ENCODE results near the gene PIP5K1B. TPM values are rescaled to one million over a fixed set of nuclear protein-coding genes. Genes with fewer than 3 reads are reported as not detected.

Gene PIP5K1B
- total RNA-seq, 1 donor from 2014 or later = 5.0 TPM

GRCh38 chr9:68859347-68859746 is 154.3 kb downstream of the PIP5K1B start:
- no peak for DNase-seq

DNA sequence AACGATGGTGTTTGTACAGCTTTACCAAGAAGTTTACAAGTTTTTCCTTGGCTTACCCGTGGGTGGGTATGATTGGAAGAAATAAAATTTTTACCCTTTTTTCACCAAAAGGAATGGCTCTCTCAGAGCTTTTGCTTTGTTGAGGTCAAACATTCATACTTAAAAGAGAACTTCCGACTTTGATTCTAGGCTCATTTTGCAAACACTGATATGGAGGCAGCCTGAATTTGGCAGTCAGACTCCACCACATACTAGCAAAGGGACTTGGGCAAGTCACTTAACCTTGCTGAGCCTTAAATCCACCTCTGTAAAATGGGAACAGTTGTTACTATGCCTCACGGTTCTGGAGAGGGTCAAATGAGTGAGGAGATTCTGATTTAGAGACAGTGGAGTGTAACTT is 155.4 kb downstream of the PIP5K1B start:
- no peak for DNase-seq

GRCh38 chr9:68861436-68861835 is 156.4 kb downstream of the PIP5K1B start:
- no peak for DNase-seq

DNA sequence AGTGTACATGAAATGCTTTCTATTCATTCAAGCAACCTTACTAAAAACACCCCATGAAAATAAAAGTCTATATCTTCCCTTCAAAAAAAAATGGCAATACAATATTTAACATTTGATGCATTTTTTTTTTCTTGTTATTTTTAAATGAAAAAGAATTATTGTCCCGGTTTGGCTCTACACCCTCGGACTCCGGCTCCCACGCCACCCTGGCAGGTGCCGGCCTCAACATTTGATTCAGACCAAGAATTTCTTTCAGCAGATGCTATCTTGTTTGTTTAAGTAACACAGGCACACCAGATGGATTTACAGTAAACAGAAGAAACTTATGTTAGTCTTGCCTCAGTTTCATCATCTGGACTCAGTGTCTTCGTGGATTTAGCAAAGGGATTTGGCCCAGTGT is 162.0 kb downstream of the PIP5K1B start:
- DNase-seq = no peak

DNA sequence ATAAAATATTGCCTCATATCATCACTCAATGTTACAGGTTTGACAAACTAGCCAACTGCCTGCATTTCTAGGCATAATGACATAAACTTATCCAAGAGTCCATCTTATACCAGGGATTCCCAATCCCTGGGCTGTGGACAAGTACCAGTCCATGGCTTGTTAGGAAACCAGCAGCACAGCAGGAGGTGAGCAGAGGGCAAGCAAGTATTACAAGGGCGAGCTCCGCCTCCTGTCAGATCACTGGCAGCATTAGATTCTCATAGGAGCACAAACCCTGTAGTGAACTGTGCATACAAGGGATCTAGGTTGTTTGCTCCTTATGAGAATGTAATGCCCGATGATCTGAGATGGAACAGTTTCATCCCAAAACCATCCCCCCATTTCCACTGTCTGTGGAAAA is 164.0 kb downstream of the PIP5K1B start:
- no peak for DNase-seq

- DNase-seq = no peak
Measured at GRCh38 chr9:68870086-68870485, 165.0 kb downstream of the PIP5K1B start.

- DNase-seq = no peak
Measured at GRCh38 chr9:68871236-68871635, 166.2 kb downstream of the PIP5K1B start.

- DNase-seq = no peak
Measured at GRCh38 chr9:68872026-68872501, 167.0 kb downstream of the PIP5K1B start.

GRCh38 chr9:68873179-68873578 is 168.1 kb downstream of the PIP5K1B start:
- no peak for DNase-seq

GRCh38 chr9:68876273-68876672 is 171.2 kb downstream of the PIP5K1B start:
- DNase-seq = no peak

GRCh38 chr9:68876681-68877080 is 171.6 kb downstream of the PIP5K1B start:
- DNase-seq = no peak

DNA sequence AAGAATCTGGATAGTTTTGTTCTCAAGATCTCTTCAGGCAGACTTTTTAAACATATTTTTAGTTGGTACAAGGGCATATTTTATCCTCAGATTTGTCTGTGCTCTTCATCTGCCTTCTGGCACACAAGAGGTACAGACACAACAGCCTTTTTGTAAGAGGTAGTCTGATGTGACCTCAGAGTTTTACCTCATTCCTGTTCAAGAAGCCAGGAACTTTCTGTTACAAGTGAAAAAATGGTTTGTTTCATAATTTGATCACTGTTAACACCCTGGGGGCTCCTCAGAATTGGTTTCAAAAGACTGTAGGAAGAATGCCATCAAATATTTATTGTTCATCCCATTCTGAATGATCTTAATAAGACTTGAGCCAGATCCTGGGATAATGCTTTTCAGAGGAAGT is 172.2 kb downstream of the PIP5K1B start:
- no peak for DNase-seq

DNA sequence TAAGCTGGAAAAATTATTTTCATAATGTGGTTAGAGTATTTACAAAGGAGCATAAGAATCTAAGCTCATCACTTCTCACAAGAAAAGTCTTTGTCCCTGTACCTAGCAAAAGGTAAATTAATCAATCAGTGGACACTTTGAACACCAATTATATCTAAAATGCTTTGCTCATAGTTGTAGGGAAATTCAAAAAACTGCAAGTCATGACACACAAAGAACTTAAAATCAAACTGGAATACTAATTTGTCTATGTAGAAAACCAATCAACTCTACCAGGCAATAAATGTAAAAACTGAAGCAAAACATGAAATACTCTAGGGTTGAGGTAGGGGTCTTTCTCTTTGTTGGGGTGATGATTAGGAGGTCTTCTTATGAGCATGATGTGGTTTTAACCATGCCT is 173.4 kb downstream of the PIP5K1B start:
- DNase-seq = no peak

GRCh38 chr9:68883224-68883623 is 178.2 kb downstream of the PIP5K1B start:
- no peak for DNase-seq

- DNase-seq = no peak
Measured at GRCh38 chr9:68887232-68887631, 182.2 kb downstream of the PIP5K1B start.

- DNase-seq = no peak
Measured at GRCh38 chr9:68894502-68894901, 189.5 kb downstream of the PIP5K1B start.

GRCh38 chr9:68895741-68896478 is 190.9 kb downstream of the PIP5K1B start:
- DNase-seq = no peak

DNA sequence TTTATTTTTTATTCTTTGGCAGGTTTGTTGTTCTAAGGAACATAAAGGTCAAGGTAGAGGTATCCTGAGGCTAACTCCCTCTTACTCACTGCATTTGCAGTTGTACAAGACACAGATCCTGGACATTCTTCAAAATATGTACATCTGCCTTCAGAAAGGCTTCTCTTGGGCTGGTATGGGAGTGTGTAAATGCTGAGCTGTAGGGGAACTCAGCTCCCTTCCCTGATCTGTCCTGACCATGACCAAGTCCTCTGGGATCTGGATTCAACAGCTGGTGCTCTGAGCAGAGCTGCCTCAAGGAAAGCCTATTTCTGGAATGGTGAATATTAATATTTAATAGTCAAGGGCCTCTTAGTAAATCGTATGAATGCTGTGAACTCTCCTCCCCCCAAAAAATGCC is 191.4 kb downstream of the PIP5K1B start:
- DNase-seq = no peak

- no peak for DNase-seq
Measured at GRCh38 chr9:68897577-68898145, 192.6 kb downstream of the PIP5K1B start.

DNA sequence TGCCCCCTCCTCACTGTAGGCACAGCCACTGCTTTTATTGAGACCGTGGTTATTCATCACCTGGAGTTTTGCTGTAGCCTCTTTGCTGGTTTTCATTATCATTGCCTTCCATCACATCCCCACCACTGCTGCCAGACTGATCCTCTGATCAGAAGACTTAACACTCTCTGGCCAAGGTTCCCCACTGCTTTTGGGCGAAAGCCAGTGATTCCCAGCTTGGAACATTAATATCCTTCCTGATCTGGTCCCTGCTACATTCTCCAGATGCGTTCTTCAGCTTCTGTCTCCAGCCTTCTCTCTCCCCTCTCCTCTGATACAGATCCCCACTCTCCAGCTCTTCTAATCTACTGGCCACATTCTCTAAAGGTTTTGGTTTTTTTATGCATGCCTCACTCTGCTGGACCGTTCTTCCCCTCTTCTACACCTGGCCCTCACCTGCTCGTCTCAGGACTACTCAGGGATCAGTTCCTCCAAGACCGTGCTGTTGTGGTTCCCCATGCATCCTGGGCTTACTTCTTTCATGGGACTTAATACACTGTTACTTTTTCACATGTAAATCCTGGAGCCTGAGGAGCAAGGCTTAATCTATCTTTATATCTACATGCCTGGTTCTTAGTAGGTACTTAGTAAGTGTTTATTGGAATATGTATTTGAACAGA is 193.9 kb downstream of the PIP5K1B start:
- no peak for DNase-seq

GRCh38 chr9:68904454-68904853 is 199.4 kb downstream of the PIP5K1B start:
- DNase-seq = no peak

GRCh38 chr9:68905129-68905528 is 200.1 kb downstream of the PIP5K1B start:
- no peak for DNase-seq

DNA sequence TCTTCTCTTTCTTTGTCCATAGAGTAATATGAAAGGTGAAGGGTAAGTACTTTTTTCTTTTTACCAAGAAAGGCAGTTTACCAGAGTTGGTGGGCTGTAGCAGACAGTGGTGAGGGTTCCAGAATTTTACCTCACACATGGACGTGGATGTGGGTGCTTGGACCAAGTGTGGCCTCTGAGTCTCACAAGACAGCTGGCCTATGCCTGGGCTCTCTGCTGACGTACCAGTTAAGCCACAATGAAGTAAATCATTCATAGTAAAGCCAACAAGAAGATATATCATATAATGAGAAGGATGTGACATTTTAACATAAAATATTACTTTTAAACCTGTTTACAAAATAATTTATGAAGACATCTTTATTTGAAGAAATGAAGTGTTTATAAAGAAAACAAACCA is 202.9 kb downstream of the PIP5K1B start:
- DNase-seq = no peak

GRCh38 chr9:68912561-68912960 is 207.5 kb downstream of the PIP5K1B start:
- no peak for DNase-seq
